Erythroblast (primary cell): ENCODE measurements around the gene CALML3.
"Not testable (repeated sequence)": the region's sequence is repeated elsewhere in the genome, so short reads cannot be mapped to it uniquely, and the experiment has no call there.

ENCODE experiments used
- DNase-seq, 2 experiments: peaks; one replicate each; lab custom pipeline; 2025; lab: John Stamatoyannopoulos, UW
- GATA1 ChIP-seq: IDR thresholded peaks from 2 replicates; pipeline ENCODE4 v1.6.1; 2011; ENCODE audit warnings: low read depth, mild to moderate bottlenecking, control low read depth, low read length, moderate library complexity
- POLR2A ChIP-seq: IDR thresholded peaks from 2 replicates; pipeline ENCODE4 v1.6.1; 2011; ENCODE audit warnings: mild to moderate bottlenecking, low read length

CALML3 gene

DNA sequence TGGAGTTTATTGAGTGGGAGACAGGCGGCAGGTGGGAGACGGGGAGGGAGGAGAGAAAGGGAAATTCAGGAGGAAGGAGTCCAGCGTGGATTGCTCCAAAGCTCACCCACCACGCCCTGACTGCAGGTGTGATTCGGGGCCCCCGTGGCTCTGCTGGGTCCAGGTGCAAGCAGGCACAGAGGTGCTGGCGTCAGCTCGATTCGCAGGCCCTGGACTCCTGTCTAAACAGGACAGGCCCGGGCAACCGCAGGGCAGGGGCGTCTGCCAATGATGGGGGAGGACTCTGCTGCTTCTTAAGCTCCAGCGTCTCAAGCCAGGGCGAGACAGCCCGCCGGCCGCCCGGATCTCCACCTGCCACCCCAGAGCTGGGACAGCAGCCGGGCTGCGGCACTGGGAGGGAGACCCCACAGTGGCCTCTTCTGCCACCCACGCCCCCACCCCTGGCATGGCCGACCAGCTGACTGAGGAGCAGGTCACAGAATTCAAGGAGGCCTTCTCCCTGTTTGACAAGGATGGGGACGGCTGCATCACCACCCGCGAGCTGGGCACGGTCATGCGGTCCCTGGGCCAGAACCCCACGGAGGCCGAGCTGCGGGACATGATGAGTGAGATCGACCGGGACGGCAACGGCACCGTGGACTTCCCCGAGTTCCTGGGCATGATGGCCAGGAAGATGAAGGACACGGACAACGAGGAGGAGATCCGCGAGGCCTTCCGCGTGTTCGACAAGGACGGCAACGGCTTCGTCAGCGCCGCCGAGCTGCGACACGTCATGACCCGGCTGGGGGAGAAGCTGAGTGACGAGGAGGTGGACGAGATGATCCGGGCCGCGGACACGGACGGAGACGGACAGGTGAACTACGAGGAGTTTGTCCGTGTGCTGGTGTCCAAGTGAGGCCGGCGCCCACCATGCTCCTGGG, at the start of gene CALML3:
CALML3 (plus strand) TSS at position 321 of the 920 bp plus-strand sequence; CDS start at position 446, 125 bp downstream.
- no peak for DNase-seq
- TF ChIP-seq POLR2A: no peak
- no peak for TF ChIP-seq GATA1

- not testable (repeated sequence) for DNase-seq
Measured at GRCh38 chr10:5475088-5475487, 49.7 kb upstream of the CALML3 start.

- DNase-seq: not testable (repeated sequence)
Measured at GRCh38 chr10:5475974-5476807, 48.6 kb upstream of the CALML3 start.

- DNase-seq: no peak
- TF ChIP-seq GATA1 (no peak), POLR2A (no peak)
Measured at GRCh38 chr10:5476918-5477525, 47.7 kb upstream of the CALML3 start.

- no peak for TF ChIP-seq GATA1
- TF ChIP-seq POLR2A: no peak
- peak; percentile 58 to 72 for DNase-seq
Measured at GRCh38 chr10:5477948-5478693, 46.6 kb upstream of the CALML3 start.

DNA sequence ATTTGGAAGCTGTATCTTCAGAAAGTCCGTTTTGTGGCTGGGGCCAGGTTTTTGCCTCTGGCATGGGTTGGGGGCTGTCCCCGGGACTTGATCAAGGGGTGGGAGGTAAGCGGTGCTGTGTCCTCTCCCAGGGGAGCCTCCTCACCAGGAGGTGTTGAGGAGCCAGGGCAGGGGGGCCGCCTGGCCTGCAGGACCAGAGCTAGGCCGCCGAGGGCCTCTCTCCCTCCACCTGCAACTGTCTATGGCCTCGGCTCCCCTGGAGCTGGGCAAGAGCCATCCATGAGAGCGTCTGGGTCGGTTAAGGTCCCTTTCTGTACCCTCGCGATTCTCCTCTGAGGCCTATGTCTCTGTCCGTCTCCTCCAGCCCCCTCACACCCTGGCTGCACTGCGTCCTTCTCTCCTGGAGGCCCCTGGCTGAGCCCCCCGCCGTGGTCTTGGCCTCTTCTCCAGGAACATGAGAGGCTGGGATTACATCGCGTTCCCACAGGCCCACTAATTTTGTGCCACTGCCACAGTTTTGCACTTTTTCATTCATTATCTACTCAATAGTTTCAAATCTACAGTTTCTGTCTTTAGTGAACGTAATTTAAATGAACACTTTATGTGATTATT, 46.0 kb upstream of the CALML3 start:
- DNase-seq: no peak

GRCh38 chr10:5479481-5480161, 45.1 kb upstream of the CALML3 start:
- DNase-seq: peak; percentile 77 to 89
- TF ChIP-seq GATA1: peak; percentile 57
- TF ChIP-seq POLR2A: peak; percentile 62

More for the DNA sequence above, 46.0 kb upstream of the CALML3 start:
- TF ChIP-seq GATA1 (no peak), POLR2A (no peak)

GRCh38 chr10:5480162-5480941, 44.4 kb upstream of the CALML3 start:
- DNase-seq: no peak
- TF ChIP-seq GATA1 (no peak), POLR2A (no peak)

DNA sequence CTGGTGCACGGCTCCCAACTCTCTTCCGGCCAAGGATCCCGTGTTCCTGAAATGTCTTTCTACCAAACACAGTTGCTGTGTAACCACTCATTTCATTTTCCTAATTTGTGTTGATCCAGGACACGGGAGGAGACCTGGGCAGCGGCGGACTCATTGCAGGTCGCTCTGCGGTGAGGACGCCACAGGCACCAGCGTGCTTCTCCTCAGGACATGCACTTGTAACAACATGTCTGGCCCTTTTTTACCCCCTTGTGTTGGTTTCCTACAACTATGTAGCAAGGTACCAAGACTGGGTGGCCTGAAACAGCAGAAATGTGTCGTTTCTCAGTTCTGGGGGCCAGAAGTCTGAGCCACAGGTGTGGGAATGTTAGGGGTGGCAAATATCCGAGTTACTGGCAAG, 43.6 kb upstream of the CALML3 start:
- TF ChIP-seq POLR2A (no peak), GATA1 (no peak)
- no peak for DNase-seq

DNA sequence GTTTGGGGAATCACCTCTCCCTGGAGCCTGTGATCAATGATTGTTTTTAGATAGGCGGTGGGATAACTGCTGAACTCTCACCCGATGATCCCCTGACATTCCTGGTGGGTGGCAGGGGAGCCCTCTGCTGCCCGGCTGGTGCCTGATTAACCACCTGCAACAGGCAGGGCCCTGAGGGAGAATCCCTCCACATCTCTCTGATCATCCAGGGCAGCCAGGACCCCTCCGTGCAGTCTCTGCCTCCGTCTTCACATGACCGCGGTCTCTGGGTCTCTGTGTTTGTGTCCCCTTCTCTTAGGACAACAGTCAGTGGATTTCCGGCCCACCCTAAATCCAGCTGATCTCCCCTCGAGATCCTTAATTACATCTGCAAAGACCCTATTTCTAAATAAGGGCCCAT, 42.7 kb upstream of the CALML3 start:
- TF ChIP-seq POLR2A (no peak), GATA1 (no peak)
- no peak for DNase-seq

GRCh38 chr10:5484205-5484604, 40.6 kb upstream of the CALML3 start:
- TF ChIP-seq POLR2A (no peak), GATA1 (no peak)
- no peak for DNase-seq
